Measurements from ENCODE around the gene ARHGAP26. TPM values are rescaled to one million over a fixed set of nuclear protein-coding genes. Genes with fewer than 3 reads are reported as not detected.

Gene ARHGAP26
- total and polyA plus RNA-seq, 4 experiments from 2014 or later: 2.0 to 22.7 (median 17.3) TPM

DNA sequence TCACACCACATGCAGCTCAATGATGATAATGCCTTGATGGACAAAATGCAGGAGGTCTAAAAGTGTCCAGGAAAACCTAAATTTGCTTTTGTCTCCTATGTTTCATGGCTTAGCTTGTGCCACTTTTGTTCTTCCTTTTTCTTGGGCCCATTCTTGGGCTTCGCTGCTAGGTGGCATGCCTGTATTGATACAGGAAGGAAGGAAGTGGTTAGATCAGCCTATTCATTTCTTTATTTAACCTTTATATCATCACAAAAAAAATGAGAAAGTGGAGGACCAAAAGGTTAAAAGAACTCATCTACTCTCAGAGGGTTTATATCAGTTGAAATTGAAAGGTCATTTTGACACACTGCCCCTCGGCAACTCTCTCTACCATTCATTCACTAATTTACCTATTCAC lies 260.2 kb downstream of the ARHGAP26 start:
- POLR2A ChIA-PET (ENCODE audit: partially characterized antibody): interaction anchor here (0.7 to 2.3 kb wide), 6 partner anchors 11 to 404 kb away, joined by 3 to 11 read pairs (median 5); partner anchors contain the start of gene NR3C1
- peaks cover 2 to 5% of the 10 kb centered on the region in 2 donors for H3K36me3 Mint-ChIP-seq
- H3K4me1 ChIP-seq (ENCODE audit: insufficient read depth, low read length): peaks cover 23% of the 10 kb centered on the region
- no peaks in the 10 kb centered on the region for H3K27me3 Mint-ChIP-seq
- H3K9me3 ChIP-seq (ENCODE audit: control insufficient read depth in 1 of 2, low read length in 2 of 2): no peaks in the 10 kb centered on the region
- H3K9me3 Mint-ChIP-seq: peaks cover 0 to 1% (median 0%) of the 10 kb centered on the region in 8 donors
- no peaks in the 10 kb centered on the region for H3K36me3 ChIP-seq (ENCODE audit: insufficient read depth, low read length)
- no peak overlapping the region for H3K27ac ChIP-seq (ENCODE audit: low read depth, low read length)
- peak overlapping the region; percentile 5 to 81 (median 58) for H3K27ac Mint-ChIP-seq
- H3K4me3 Mint-ChIP-seq: peak overlapping the region in 7 of 8 donors; percentile 33 to 64 (median 50)
- peak in 4 of 5 donors; percentile 31 to 46 (median 42) for DNase-seq
- no peaks in the 10 kb centered on the region for H3K27me3 ChIP-seq (ENCODE audit: insufficient read depth, low read length)
- intact Hi-C loops (cut with micrococcal nuclease): loop anchor here (1.0 kb wide), 2 partner anchors 374 to 795 kb away; no protein-coding TSS in a partner anchor
- CTCF ChIA-PET (ENCODE audit: partially characterized antibody): interaction anchor here (0.8 to 3.9 kb wide), 13 partner anchors 11 to 797 kb away, joined by 3 to 20 read pairs (median 4); partner anchors contain the start of gene NR3C1
- H3K4me3 ChIP-seq (ENCODE audit: low read length in 2 of 2): no peak overlapping the region
- H3K4me1 Mint-ChIP-seq: peaks cover 20 to 57% (median 27%) of the 10 kb centered on the region in 4 donors

- H3K36me3 Mint-ChIP-seq: peaks cover 5 to 8% of the 10 kb centered on the region in 2 donors
- peak overlapping the region in 1 of 8 donors; percentile 5 for H3K4me3 Mint-ChIP-seq
- Histone ChIP-seq H3K9me3 (ENCODE audit: control insufficient read depth in 1 of 2, low read length in 2 of 2) (no peaks in the 10 kb centered on the region), H3K4me1 (ENCODE audit: insufficient read depth, low read length) (peaks cover 23% of the 10 kb centered on the region), H3K4me3 (ENCODE audit: low read length in 2 of 2) (no peak overlapping the region), H3K27ac (ENCODE audit: low read depth, low read length) (no peak overlapping the region), H3K27me3 (ENCODE audit: insufficient read depth, low read length) (no peaks in the 10 kb centered on the region), H3K36me3 (ENCODE audit: insufficient read depth, low read length) (no peaks in the 10 kb centered on the region)
- peaks cover 18 to 44% (median 29%) of the 10 kb centered on the region in 4 donors for H3K4me1 Mint-ChIP-seq
- ChIA-PET POLR2A (ENCODE audit: partially characterized antibody) (no interaction called here), CTCF (ENCODE audit: partially characterized antibody) (interaction anchor here (3.9 kb wide), 1 partner anchor 793 kb away, joined by 20 read pairs; no protein-coding TSS in a partner anchor)
- DNase-seq: no peak
- H3K27me3 Mint-ChIP-seq: no peaks in the 10 kb centered on the region
- H3K27ac Mint-ChIP-seq: peak overlapping the region in 1 of 7 donors; percentile 24
- intact Hi-C loops (cut with micrococcal nuclease): no loop called here
- no peaks in the 10 kb centered on the region for H3K9me3 Mint-ChIP-seq
Observed at GRCh38 chr5:143031781-143032580, 261.8 kb downstream of the ARHGAP26 start.

- Histone ChIP-seq H3K36me3 (ENCODE audit: insufficient read depth, low read length) (no peaks in the 10 kb centered on the region), H3K27me3 (ENCODE audit: insufficient read depth, low read length) (no peaks in the 10 kb centered on the region), H3K4me3 (ENCODE audit: low read length in 2 of 2) (no peak overlapping the region), H3K9me3 (ENCODE audit: control insufficient read depth in 1 of 2, low read length in 2 of 2) (no peaks in the 10 kb centered on the region), H3K27ac (ENCODE audit: low read depth, low read length) (no peak overlapping the region), H3K4me1 (ENCODE audit: insufficient read depth, low read length) (peaks cover 23% of the 10 kb centered on the region)
- H3K27ac Mint-ChIP-seq: peak overlapping the region in 1 of 7 donors; percentile 27
- intact Hi-C loops (cut with micrococcal nuclease): no loop called here
- DNase-seq: no peak
- H3K36me3 Mint-ChIP-seq: peaks cover 5 to 13% of the 10 kb centered on the region in 2 donors
- ChIA-PET POLR2A (ENCODE audit: partially characterized antibody) (no interaction called here), CTCF (ENCODE audit: partially characterized antibody) (no interaction called here)
- no peak overlapping the region for H3K4me3 Mint-ChIP-seq
- no peaks in the 10 kb centered on the region for H3K27me3 Mint-ChIP-seq
- no peaks in the 10 kb centered on the region for H3K9me3 Mint-ChIP-seq
- peaks cover 18 to 43% (median 29%) of the 10 kb centered on the region in 4 donors for H3K4me1 Mint-ChIP-seq
Observed at GRCh38 chr5:143032581-143032836, 262.3 kb downstream of the ARHGAP26 start.

- no peaks in the 10 kb centered on the region for H3K27me3 ChIP-seq (ENCODE audit: insufficient read depth, low read length)
- peaks cover 27% of the 10 kb centered on the region for H3K4me1 ChIP-seq (ENCODE audit: insufficient read depth, low read length)
- H3K4me3 ChIP-seq (ENCODE audit: low read length in 2 of 2): no peak overlapping the region
- intact Hi-C loops (cut with micrococcal nuclease): no loop called here
- no peak overlapping the region for H3K27ac ChIP-seq (ENCODE audit: low read depth, low read length)
- Mint-ChIP-seq H3K27ac (no peak overlapping the region), H3K4me3 (no peak overlapping the region), H3K4me1 (peaks cover 19 to 40% (median 24%) of the 10 kb centered on the region in 4 donors), H3K36me3 (peaks cover 5 to 13% of the 10 kb centered on the region in 2 donors), H3K27me3 (no peaks in the 10 kb centered on the region), H3K9me3 (no peaks in the 10 kb centered on the region)
- POLR2A ChIA-PET (ENCODE audit: partially characterized antibody): interaction anchor here (0.9 kb wide), 1 partner anchor 31 kb away, joined by 3 read pairs; no protein-coding TSS in a partner anchor
- no peak for DNase-seq
- H3K9me3 ChIP-seq (ENCODE audit: control insufficient read depth in 1 of 2, low read length in 2 of 2): no peaks in the 10 kb centered on the region
- H3K36me3 ChIP-seq (ENCODE audit: insufficient read depth, low read length): no peaks in the 10 kb centered on the region
- CTCF ChIA-PET (ENCODE audit: partially characterized antibody): no interaction called here
Observed at GRCh38 chr5:143033535-143034250, 263.5 kb downstream of the ARHGAP26 start.

- Mint-ChIP-seq H3K4me1 (peaks cover 3 to 14% (median 7%) of the 10 kb centered on the region in 4 donors), H3K27me3 (no peaks in the 10 kb centered on the region), H3K4me3 (peak overlapping the region in 1 of 8 donors; percentile 1), H3K9me3 (no peaks in the 10 kb centered on the region), H3K36me3 (peaks cover 12 to 23% of the 10 kb centered on the region in 2 donors), H3K27ac (peak overlapping the region in 2 of 7 donors; percentile 7 to 24)
- H3K27me3 ChIP-seq (ENCODE audit: insufficient read depth, low read length): no peaks in the 10 kb centered on the region
- H3K4me1 ChIP-seq (ENCODE audit: insufficient read depth, low read length): peaks cover 6% of the 10 kb centered on the region
- H3K4me3 ChIP-seq (ENCODE audit: low read length in 2 of 2): no peak overlapping the region
- no peaks in the 10 kb centered on the region for H3K36me3 ChIP-seq (ENCODE audit: insufficient read depth, low read length)
- CTCF ChIA-PET (ENCODE audit: partially characterized antibody): interaction anchor here (1.5 kb wide), 1 partner anchor 15 kb away, joined by 3 read pairs; no protein-coding TSS in a partner anchor
- no peak for DNase-seq
- H3K27ac ChIP-seq (ENCODE audit: low read depth, low read length): no peak overlapping the region
- POLR2A ChIA-PET (ENCODE audit: partially characterized antibody): no interaction called here
- intact Hi-C loops (cut with micrococcal nuclease): no loop called here
- no peaks in the 10 kb centered on the region for H3K9me3 ChIP-seq (ENCODE audit: control insufficient read depth in 1 of 2, low read length in 2 of 2)
Observed at GRCh38 chr5:143036146-143036927, 266.2 kb downstream of the ARHGAP26 start.

DNA sequence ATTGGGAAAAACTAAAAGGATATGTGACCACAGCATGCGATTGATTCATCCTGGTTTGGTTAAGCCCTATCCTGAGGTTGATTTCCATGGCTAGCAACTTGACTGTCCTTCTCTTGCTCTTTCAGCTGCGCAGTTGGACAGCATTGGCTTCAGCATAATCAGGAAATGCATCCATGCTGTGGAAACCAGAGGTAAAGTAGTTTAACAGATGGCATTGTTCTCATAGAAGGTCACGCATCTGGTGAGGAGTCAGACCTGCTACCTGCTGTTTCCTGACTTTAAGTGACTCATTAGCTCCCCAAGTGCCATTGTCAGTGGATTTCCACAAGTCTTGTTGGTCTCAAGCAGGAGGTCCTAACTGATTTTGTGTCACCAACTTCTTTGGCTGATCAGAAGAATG lies 266.9 kb downstream of the ARHGAP26 start:
- no peak overlapping the region for H3K27ac ChIP-seq (ENCODE audit: low read depth, low read length)
- H3K4me3 Mint-ChIP-seq: no peak overlapping the region
- H3K36me3 Mint-ChIP-seq: peaks cover 12 to 29% of the 10 kb centered on the region in 2 donors

More for the DNA sequence above, 266.9 kb downstream of the ARHGAP26 start:
- no peak for DNase-seq
- intact Hi-C loops (cut with micrococcal nuclease): no loop called here
- Histone ChIP-seq H3K4me3 (ENCODE audit: low read length in 2 of 2) (no peak overlapping the region), H3K4me1 (ENCODE audit: insufficient read depth, low read length) (peaks cover 4% of the 10 kb centered on the region), H3K27me3 (ENCODE audit: insufficient read depth, low read length) (no peaks in the 10 kb centered on the region), H3K9me3 (ENCODE audit: control insufficient read depth in 1 of 2, low read length in 2 of 2) (no peaks in the 10 kb centered on the region), H3K36me3 (ENCODE audit: insufficient read depth, low read length) (no peaks in the 10 kb centered on the region)
- no peak overlapping the region for H3K27ac Mint-ChIP-seq
- H3K9me3 Mint-ChIP-seq: no peaks in the 10 kb centered on the region
- CTCF ChIA-PET (ENCODE audit: partially characterized antibody): interaction anchor here (1.5 kb wide), 1 partner anchor 14 kb away, joined by 3 read pairs; no protein-coding TSS in a partner anchor
- peaks cover 3 to 7% (median 6%) of the 10 kb centered on the region in 4 donors for H3K4me1 Mint-ChIP-seq
- no peaks in the 10 kb centered on the region for H3K27me3 Mint-ChIP-seq
- POLR2A ChIA-PET (ENCODE audit: partially characterized antibody): no interaction called here
